Cardiac fibroblast (primary cell): Measurements from ENCODE around the gene ATG2B.

Experiments used
- DNase-seq, 2 donors: peaks; one replicate each; pipeline versions ENCODE4 v3.0.0 to v3.0.0-alpha.2; 2010; ENCODE audit warnings: low read depth in 2 of 2
- H3K4me3 ChIP-seq, 2 donors: replicated peaks in 1 of 2; 1 replicate in 1 of 2; 2 replicates in 1 of 2; pipeline ENCODE4 v1.5.1; 2011; ENCODE audit warnings: low read depth in 2 of 2, low read length in 2 of 2, mild to moderate bottlenecking in 2 of 2, moderate library complexity in 1 of 2
- CTCF ChIP-seq: IDR thresholded peaks from one replicate; pipeline ENCODE4 v1.5.1; 2011; ENCODE audit warnings: low read depth, mild to moderate bottlenecking, low read length, inconsistent platforms

ATG2B gene

GRCh38 chr14:96393071-96393691, 30.0 kb upstream of the ATG2B start:
- TF ChIP-seq CTCF, result no peak
- no peak for DNase-seq
- H3K4me3 ChIP-seq, result no peak overlapping the region

- H3K4me3 ChIP-seq, result peak overlapping the region; percentile 67 to 75
- DNase-seq, result peak; percentile 95 to 98
- TF ChIP-seq CTCF, result no peak
These were observed 28.4 kb upstream of the ATG2B start for GRCh38 chr14:96391293-96392118.

GRCh38 chr14:96390965-96391292, 27.8 kb upstream of the ATG2B start:
- no peak for TF ChIP-seq CTCF
- DNase-seq, result no peak
- peak overlapping the region; percentile 66 to 75 for H3K4me3 ChIP-seq

- TF ChIP-seq CTCF, result no peak
- no peak overlapping the region for H3K4me3 ChIP-seq
- DNase-seq, result no peak
These were observed 22.2 kb upstream of the ATG2B start for GRCh38 chr14:96385385-96385784.

GRCh38 chr14:96384740-96385139, 21.6 kb upstream of the ATG2B start:
- no peak for TF ChIP-seq CTCF
- no peak for DNase-seq
- no peak overlapping the region for H3K4me3 ChIP-seq

GRCh38 chr14:96384053-96384452, 20.9 kb upstream of the ATG2B start:
- TF ChIP-seq CTCF, result no peak
- H3K4me3 ChIP-seq, result no peak overlapping the region
- DNase-seq, result no peak

GRCh38 chr14:96383445-96383844, 20.3 kb upstream of the ATG2B start:
- DNase-seq, result no peak
- no peak overlapping the region for H3K4me3 ChIP-seq
- TF ChIP-seq CTCF, result no peak
